Fibroblast of mammary gland (primary cell): ENCODE results near the gene ITPK1.
"Not testable (repeated sequence)": the region's sequence is repeated elsewhere in the genome, so short reads cannot be mapped to it uniquely, and the experiment has no call there.

ENCODE experiments used
- DNase-seq: peaks from one replicate; pipeline ENCODE4 v3.0.0-alpha.2; 2010; ENCODE audit warnings: low read depth
- H3K4me3 ChIP-seq: 2 replicates; pipeline ENCODE4 v1.5.1; 2011; ENCODE audit warnings: low read depth, mild to moderate bottlenecking, low read length, moderate library complexity; ENCODE audit not compliant: control insufficient read depth
- TF ChIP-seq, protein P1 (sequence below): conservative IDR thresholded peaks from 2 replicates; pipeline ENCODE4 v1.5.1; 2011; ENCODE audit warnings: low read depth, low read length, inconsistent platforms; ENCODE audit not compliant: control insufficient read depth, insufficient read depth

ITPK1 gene

GRCh38 chr14:93108105-93108504 is 7.6 kb downstream of the ITPK1 start:
- TF ChIP-seq, protein P1, sequence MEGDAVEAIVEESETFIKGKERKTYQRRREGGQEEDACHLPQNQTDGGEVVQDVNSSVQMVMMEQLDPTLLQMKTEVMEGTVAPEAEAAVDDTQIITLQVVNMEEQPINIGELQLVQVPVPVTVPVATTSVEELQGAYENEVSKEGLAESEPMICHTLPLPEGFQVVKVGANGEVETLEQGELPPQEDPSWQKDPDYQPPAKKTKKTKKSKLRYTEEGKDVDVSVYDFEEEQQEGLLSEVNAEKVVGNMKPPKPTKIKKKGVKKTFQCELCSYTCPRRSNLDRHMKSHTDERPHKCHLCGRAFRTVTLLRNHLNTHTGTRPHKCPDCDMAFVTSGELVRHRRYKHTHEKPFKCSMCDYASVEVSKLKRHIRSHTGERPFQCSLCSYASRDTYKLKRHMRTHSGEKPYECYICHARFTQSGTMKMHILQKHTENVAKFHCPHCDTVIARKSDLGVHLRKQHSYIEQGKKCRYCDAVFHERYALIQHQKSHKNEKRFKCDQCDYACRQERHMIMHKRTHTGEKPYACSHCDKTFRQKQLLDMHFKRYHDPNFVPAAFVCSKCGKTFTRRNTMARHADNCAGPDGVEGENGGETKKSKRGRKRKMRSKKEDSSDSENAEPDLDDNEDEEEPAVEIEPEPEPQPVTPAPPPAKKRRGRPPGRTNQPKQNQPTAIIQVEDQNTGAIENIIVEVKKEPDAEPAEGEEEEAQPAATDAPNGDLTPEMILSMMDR, result no peak
- no peak for DNase-seq
- no peak overlapping the region for H3K4me3 ChIP-seq

DNA sequence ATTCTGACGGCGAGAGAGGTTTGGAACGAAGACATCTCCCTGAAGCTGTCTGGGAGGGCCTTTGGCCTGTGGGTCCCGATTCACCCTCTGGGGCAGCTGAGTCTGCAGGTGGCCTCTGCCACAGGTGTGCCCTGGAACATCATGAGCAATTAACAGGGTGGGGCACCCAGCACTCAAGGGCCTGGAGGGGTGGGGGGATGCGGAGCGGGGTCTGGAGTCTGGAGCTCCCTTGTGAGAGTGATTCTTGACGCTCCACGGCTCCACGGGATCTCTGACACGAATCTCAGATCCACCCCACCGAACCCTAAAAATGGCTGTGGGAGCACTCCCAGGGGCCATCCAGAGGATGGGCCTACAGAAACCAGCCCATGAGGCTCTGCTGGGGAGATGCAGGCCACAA is 8.3 kb downstream of the ITPK1 start:
- TF ChIP-seq, protein P1, result no peak
- no peak overlapping the region for H3K4me3 ChIP-seq
- no peak for DNase-seq

- H3K4me3 ChIP-seq, result no peak overlapping the region
- TF ChIP-seq, protein P1, result no peak
- no peak for DNase-seq
Measured at GRCh38 chr14:93106541-93107156, 9.1 kb downstream of the ITPK1 start.

DNA sequence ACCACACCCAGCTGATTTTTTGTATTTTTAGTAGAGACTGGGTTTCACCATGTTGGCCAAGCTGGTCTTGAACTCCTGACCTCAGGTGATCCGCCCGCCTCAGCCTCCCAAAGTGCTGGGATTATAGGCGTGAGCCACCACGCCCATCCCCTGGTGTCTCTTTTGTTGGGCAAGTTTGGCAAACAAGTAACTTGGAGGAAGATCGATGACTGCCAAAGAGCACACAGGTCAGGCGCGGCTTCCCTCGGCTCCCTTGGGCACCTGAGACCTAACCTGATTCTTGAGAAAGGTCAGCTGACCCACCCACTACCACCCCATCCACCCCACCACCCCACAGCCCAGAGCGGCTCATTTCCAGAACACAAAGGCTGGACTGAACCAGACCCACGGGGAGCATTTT is 9.9 kb downstream of the ITPK1 start:
- H3K4me3 ChIP-seq, DNase-seq: not testable (repeated sequence)

- no peak overlapping the region for H3K4me3 ChIP-seq
- DNase-seq, result peak; percentile 83
- TF ChIP-seq, protein P1, result no peak
Measured at GRCh38 chr14:93105362-93105761, 10.4 kb downstream of the ITPK1 start.

- TF ChIP-seq, protein P1, result no peak
- H3K4me3 ChIP-seq, result no peak overlapping the region
- no peak for DNase-seq
Measured at GRCh38 chr14:93104961-93105360, 10.8 kb downstream of the ITPK1 start.

- no peak for DNase-seq
- TF ChIP-seq, protein P1, result no peak
- H3K4me3 ChIP-seq, result no peak overlapping the region
Measured at GRCh38 chr14:93103392-93104080, 12.2 kb downstream of the ITPK1 start.
